Peyer's patch (tissue), 4 donors: ENCODE measurements around the gene TRIO. TPM values are rescaled to one million over a fixed set of nuclear protein-coding genes. Genes with fewer than 3 reads are reported as not detected.

Experiments used
- DNase-seq, 3 donors: peaks; one replicate each; pipeline ENCODE4 v3.0.0-alpha.2; 2017 to 2019
- H3K27ac ChIP-seq, 4 donors: fragments of 200-600 bp; sonication (generic); one replicate each; pipeline ENCODE4 v1.5.1; 2016 to 2019
- H3K27me3 ChIP-seq, 2 donors: fragments of 200-600 bp; sonication (generic); one replicate each; pipeline ENCODE4 v1.5.1; 2019
- H3K36me3 ChIP-seq, 3 donors: fragments of 200-600 bp; sonication (generic); one replicate each; pipeline ENCODE4 v1.5.1; 2016 to 2019
- H3K4me1 ChIP-seq, 4 donors: fragments of 200-600 bp; sonication (generic); one replicate each; pipeline ENCODE4 v1.5.1; 2016 to 2019
- H3K4me3 ChIP-seq, 4 donors: fragments of 200-600 bp; sonication (generic); 1 replicate in 3 of 4; 2 replicates in 1 of 4; pipeline ENCODE4 v1.5.1; 2016 to 2019; ENCODE audit warnings: mild to moderate bottlenecking in 1 of 4
- H3K9me3 ChIP-seq, 4 donors: fragments of 200-600 bp; sonication (generic); one replicate each; pipeline ENCODE4 v1.5.1; 2016 to 2019; ENCODE audit warnings: mild to moderate bottlenecking in 1 of 4
- POLR2A ChIP-seq, 2 donors: fragments of 450-650 bp; IDR thresholded peaks; one replicate each; pipeline ENCODE4 v1.5.1; 2017; ENCODE audit warnings: antibody characterized with exemption in 2 of 2, mild to moderate bottlenecking in 2 of 2, moderate library complexity in 2 of 2
- total RNA-seq, 4 donors: library from RNA; depleted of rRNA; stranded (reverse); fragments of >200 nt; gene quantifications; one replicate each; pipeline ENCODE4 v1.1.0, GENCODE V29; 2016
- TF ChIP-seq, protein P1 (sequence below), 6 experiments: fragments of 450-650 bp in 4 of 6; fragments of 200-600 bp in 2 of 6; sonication (generic) in 1 of 6; IDR thresholded peaks; one replicate each; pipeline ENCODE4 v1.5.1; 2017 to 2019; ENCODE audit warnings: antibody characterized with exemption in 6 of 6, mild to moderate bottlenecking in 3 of 6, moderate library complexity in 1 of 6

Gene TRIO
- total RNA-seq, 4 donors from 2014 or later = 171 to 456 (median 340) TPM

DNA sequence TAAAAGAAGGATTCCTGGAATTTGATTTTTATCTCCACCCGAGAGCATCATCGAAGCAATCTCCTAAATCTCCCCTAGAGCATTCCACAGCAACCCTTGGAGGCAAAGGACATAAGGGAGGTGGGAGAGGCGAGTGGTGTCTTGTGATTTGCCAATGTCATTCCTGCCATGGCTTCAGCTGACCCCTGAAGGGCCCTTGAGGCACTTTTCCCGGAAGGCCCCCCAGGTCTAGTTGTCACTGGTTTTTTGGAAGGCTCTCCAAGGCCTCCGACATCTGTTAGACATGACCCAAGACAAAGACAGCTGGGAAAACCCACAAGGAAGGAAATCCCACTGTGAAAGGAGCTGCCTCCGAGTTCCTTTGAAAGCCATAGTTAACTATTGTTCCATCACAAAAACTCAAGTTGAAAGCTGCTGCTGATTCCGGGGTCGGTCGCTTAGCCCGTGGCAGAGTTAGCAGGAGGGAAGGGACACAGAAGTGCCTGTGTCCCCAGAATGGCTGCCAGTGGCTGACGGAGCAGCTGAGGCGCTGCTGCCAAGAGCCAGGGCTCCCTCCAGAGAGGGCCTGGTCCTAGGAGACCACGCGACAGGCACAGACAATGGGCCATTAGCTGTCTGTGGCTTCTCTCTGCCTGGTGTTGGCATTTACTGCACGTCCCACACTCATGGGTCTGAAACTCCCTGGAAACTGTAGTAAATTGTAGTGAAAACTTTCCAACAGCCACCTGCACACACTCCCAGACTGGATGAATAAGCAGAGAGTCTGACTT is 24.4 kb upstream of the TRIO start:
- Histone ChIP-seq H3K4me3 (no peak overlapping the region), H3K4me1 (no peaks in the 10 kb centered on the region), H3K36me3 (no peaks in the 10 kb centered on the region), H3K27me3 (no peaks in the 10 kb centered on the region), H3K27ac (no peak overlapping the region), H3K9me3 (no peaks in the 10 kb centered on the region)
- TF ChIP-seq, protein P1, sequence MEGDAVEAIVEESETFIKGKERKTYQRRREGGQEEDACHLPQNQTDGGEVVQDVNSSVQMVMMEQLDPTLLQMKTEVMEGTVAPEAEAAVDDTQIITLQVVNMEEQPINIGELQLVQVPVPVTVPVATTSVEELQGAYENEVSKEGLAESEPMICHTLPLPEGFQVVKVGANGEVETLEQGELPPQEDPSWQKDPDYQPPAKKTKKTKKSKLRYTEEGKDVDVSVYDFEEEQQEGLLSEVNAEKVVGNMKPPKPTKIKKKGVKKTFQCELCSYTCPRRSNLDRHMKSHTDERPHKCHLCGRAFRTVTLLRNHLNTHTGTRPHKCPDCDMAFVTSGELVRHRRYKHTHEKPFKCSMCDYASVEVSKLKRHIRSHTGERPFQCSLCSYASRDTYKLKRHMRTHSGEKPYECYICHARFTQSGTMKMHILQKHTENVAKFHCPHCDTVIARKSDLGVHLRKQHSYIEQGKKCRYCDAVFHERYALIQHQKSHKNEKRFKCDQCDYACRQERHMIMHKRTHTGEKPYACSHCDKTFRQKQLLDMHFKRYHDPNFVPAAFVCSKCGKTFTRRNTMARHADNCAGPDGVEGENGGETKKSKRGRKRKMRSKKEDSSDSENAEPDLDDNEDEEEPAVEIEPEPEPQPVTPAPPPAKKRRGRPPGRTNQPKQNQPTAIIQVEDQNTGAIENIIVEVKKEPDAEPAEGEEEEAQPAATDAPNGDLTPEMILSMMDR (IDR thresholded peaks at IDR 0.05) = no peak
- TF ChIP-seq POLR2A (IDR thresholded peaks at IDR 0.05) = no peak
- no peak for DNase-seq

DNA sequence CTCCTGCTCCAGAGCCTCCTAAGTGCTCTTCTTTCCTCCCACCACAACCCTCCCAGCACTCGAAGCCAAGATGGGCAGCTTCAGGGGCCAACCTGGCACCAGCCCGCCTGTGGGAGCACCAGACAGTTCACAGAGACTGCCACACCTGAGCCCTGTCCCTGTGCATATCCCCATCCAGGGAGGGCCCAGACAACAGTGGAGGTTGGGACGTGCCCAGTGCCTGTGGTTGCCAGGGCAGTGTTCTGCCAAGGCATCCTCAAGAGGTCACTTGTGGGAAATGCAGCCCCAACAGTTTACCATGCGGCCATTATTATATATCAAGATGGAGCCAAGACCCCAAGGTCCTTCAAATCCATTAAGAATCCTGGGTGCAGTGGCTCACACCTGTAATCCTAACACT is 23.0 kb upstream of the TRIO start:
- DNase-seq = no peak
- no peaks in the 10 kb centered on the region for H3K4me1 ChIP-seq
- H3K27ac ChIP-seq = no peak overlapping the region
- H3K27me3 ChIP-seq = no peaks in the 10 kb centered on the region
- H3K9me3 ChIP-seq = no peaks in the 10 kb centered on the region
- no peaks in the 10 kb centered on the region for H3K36me3 ChIP-seq
- no peak overlapping the region for H3K4me3 ChIP-seq
- TF ChIP-seq, protein P1 (IDR thresholded peaks at IDR 0.05) = no peak
- TF ChIP-seq POLR2A (IDR thresholded peaks at IDR 0.05) = no peak

DNA sequence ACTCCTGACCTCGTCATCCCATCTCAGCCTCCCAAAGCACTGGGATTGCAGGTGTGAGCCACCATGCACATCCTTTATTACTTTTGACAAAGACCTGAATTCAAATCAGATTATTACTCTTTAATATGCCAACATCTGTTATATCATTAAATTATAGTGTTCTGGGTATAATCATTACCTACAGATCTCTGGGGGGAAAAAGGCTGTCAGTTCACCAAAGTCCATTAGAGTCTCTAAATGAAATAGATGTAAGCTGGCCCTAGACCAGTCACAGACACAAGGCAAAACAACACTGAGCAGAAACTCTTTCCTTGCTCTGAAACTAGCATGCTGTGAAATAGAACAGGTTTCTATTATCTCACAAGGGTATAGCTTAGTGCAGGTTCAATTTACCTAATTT is 21.6 kb upstream of the TRIO start:
- no peak for TF ChIP-seq POLR2A (IDR thresholded peaks at IDR 0.05)
- no peaks in the 10 kb centered on the region for H3K36me3 ChIP-seq
- no peaks in the 10 kb centered on the region for H3K27me3 ChIP-seq
- no peaks in the 10 kb centered on the region for H3K9me3 ChIP-seq
- no peak for DNase-seq
- H3K27ac ChIP-seq = no peak overlapping the region
- no peak overlapping the region for H3K4me3 ChIP-seq
- no peaks in the 10 kb centered on the region for H3K4me1 ChIP-seq

DNA sequence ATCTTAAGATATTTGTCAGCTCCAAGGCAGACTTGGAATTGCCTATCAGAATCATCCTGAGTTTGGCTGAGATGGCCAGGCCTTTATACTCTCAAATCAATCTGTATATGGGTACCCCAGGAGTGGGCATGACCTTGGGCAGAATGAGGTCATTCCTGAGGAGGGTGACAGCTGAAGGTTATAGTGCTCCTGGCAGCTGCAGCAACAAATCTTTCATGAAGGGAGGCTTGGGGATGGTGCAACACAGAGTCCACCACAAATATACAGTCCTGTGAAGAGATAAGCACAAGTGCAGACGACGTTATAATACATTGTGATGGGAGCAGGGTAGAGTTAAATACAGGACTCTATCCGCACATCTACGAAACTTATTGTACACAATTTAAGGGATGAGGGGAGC is 21.1 kb upstream of the TRIO start:
- H3K4me1 ChIP-seq = no peaks in the 10 kb centered on the region
- H3K27me3 ChIP-seq = no peaks in the 10 kb centered on the region
- H3K9me3 ChIP-seq = no peaks in the 10 kb centered on the region
- H3K4me3 ChIP-seq = no peak overlapping the region
- no peak for DNase-seq
- TF ChIP-seq, protein P1 (IDR thresholded peaks at IDR 0.05) = no peak
- TF ChIP-seq POLR2A (IDR thresholded peaks at IDR 0.05) = no peak
- no peaks in the 10 kb centered on the region for H3K36me3 ChIP-seq
- H3K27ac ChIP-seq = no peak overlapping the region

DNA sequence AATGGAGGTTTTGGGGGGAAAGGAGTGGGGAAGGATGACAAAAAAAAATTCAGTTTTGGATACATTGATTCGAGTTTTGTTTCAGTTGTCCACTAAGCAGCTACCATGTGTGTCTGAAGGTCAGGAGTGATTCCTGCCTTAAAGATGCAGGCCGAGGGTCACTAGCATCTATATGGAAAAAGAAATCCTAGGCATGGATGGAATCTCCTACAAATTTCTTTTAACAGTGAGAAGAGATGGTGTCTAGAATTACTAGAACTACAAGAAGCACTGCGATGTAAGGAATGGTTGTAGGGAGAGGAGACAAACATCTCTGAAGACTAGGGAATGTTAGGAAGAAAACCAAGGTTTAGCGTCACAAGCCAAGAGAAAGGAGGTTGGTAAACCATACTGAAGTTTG is 19.6 kb upstream of the TRIO start:
- Histone ChIP-seq H3K27ac (no peak overlapping the region), H3K4me1 (no peaks in the 10 kb centered on the region), H3K9me3 (no peaks in the 10 kb centered on the region), H3K36me3 (no peaks in the 10 kb centered on the region), H3K4me3 (no peak overlapping the region), H3K27me3 (no peaks in the 10 kb centered on the region)
- TF ChIP-seq, protein P1 (IDR thresholded peaks at IDR 0.05) = no peak
- no peak for TF ChIP-seq POLR2A (IDR thresholded peaks at IDR 0.05)
- DNase-seq = no peak

DNA sequence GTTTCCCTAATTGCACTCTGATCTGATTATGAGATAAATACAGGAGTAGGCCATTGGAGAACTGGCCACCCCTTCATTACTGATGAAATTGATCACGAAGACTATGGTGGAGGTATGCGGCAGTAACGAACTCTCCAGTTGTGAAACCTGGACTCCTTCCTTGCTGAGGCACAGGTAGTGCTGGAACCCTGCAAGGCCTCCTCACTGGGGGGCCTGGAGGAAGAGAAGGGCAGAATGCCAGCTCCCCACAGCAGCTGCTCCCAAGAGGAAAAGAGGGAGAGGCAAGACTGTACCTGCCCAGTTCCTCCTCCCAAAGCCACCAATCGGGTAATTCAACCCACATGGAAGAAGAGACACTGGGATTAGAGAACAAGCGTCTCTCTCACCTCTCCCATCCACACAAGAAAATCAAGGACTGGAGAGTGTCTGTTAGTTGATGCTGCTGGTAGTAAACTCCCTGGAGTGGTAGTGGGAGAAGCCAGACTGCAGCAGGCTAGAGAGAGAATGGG is 19.1 kb upstream of the TRIO start:
- Histone ChIP-seq H3K36me3 (no peaks in the 10 kb centered on the region), H3K27ac (no peak overlapping the region), H3K4me1 (no peaks in the 10 kb centered on the region), H3K27me3 (no peaks in the 10 kb centered on the region), H3K9me3 (no peaks in the 10 kb centered on the region), H3K4me3 (no peak overlapping the region)
- TF ChIP-seq POLR2A (IDR thresholded peaks at IDR 0.05) = no peak
- DNase-seq = no peak
